ENCODE data around the gene CCDC88C.

GRCh38 chr14:91373591-91374254, 43.9 kb downstream of the CCDC88C start:
- TF ChIP-seq CTCF (IDR thresholded peaks at IDR 0.05) (no peak), POLR2AphosphoS5 (IDR thresholded peaks at IDR 0.05) (no peak)
